ENCODE measurements around the gene LAMTOR3. TPM values are rescaled to one million over a fixed set of nuclear protein-coding genes. Genes with fewer than 3 reads are reported as not detected.

The LAMTOR3 gene, protein sequence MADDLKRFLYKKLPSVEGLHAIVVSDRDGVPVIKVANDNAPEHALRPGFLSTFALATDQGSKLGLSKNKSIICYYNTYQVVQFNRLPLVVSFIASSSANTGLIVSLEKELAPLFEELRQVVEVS
- total RNA-seq = 21.1 and 31.0 TPM in 2 replicates

DNA sequence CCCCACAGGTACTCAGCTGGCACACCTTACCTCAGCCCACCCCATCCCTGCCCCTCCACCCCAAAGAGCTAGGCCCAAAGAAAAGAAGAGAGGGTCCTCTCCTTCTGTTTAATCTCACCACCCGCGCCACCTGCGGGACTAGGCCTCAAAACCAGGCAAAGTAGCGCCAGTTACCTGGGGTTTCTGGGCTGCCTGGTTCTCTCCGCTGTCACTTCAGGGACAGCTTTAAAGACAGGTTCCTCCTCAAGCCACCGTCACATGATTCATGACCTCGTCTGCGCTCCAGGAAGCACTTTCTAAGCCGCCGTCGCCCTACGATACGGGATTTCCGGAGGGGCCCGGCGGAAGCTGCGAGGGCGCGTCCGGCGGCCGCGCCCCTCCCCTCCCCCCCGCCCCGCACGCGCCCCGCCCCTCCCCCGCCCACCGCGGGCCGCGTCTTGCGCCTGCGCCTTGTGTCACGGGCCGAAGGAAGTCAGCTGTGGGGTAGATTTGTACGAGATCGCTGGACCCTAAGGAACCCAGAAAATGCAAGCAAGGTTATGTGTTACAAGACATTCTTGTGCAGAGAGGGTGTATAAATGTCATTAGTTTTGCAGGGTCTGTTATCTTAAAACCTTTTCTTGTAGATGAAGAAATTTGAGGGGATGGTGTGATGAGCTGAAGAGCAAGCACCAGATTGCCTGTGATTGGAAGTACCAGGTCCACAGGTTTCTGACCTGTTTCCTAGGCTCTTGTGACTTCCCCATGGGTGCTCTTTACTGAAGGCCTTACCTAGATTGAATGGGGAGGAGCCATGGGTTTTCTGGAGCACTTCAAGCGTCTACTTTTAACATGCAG lies at the start of gene LAMTOR3:
LAMTOR3 (minus strand) TSS at position 267 of the 837 bp plus-strand sequence. CDS start 464 bp downstream, outside the sequence.

Other genes starting within 250 kb of the LAMTOR3 start
- gene C4orf54, start 236.6 kb downstream of the LAMTOR3 start, total RNA-seq = not detected in 2 replicates
- not detected in 2 replicates for gene DAPP1, start 77.6 kb downstream of the LAMTOR3 start, total RNA-seq
- gene DNAJB14, start 52.2 kb upstream of the LAMTOR3 start, total RNA-seq = 39.0 and 63.4 TPM in 2 replicates
- gene H2AZ1, start 55.8 kb upstream of the LAMTOR3 start, total RNA-seq = 227 and 289 TPM in 2 replicates

Measured in aortic smooth muscle cell (primary cell).